GM18867 (cell line): Measurements from ENCODE around the gene TMEM108.

Source experiments
- ATAC-seq: cut with Tn5 transposase; IDR thresholded peaks from one replicate; pipeline ENCODE4 v1.9.1; 2021; ENCODE audit warnings: mild to moderate bottlenecking, moderate library complexity; ENCODE audit not compliant: unreplicated experiment

The TMEM108 gene

DNA sequence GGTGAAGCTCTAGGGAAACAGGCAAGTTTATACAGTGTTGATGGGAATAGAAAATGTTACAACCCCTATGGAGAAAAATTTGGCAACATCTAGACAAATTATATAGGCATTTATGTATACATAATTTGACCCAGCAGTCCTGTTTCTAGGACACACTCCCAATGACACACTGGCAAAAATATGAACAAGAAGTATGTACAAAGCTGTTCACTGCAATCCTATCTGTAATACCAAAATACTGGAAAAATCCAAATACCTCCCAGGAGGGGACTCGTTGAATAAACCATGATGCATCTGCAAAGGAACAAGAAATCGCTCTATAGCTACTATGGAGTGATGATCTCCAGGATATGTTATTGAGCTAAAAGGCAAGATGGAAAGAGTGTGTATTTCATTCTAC, 370.2 kb downstream of the TMEM108 start:
- ATAC-seq, result no peak

DNA sequence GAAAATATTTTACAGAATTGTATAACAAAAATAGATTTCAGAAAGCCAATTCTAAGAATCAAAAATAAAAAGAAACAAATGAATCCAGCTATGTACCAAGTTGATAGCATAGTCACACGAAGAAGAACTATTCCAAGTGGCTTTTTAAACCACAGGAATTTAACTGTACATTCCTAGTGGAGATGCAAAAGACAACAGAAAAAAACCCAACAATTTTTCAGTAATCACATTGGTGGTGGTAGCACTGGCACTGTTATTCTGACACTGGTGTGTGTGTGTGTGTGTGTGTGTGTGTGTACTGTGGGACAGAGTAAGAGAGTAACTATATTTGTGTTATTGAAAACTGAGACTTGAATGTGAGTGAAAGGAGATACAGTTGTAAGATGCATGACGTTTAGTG, 370.8 kb downstream of the TMEM108 start:
- ATAC-seq, result no peak

DNA sequence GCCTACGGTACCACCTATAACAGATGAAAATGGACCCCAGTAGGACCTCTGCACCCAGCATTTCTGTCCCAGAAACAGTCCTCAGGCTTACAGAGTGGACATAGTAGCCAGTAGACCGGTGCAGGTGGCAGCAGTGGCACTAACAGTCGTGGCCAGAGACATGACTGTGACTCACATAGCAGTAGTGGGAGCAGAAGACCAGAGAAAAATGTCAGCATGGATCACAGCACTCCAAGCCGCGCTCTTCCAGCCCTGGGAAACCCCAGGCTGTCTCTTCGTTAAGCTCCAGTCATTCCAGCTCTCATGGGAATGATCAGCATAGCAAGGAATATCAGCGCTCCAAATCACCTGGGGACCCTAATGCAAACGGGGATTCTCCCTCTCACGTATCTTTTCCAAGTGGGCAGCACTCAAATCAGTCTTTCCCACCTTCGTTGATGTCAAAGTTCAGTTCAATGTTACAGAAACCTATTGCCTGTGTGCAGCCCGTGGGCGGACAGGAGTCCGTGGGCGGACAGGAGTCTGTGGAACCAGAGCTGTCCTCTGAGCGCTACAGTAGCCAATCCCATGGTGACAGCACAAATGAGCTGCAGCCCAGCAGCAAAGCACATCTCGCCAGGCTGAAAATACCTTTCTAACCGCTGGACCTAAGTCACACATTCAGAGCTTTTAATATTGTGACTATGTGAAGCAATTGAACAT, 372.2 kb downstream of the TMEM108 start:
- ATAC-seq, result no peak

DNA sequence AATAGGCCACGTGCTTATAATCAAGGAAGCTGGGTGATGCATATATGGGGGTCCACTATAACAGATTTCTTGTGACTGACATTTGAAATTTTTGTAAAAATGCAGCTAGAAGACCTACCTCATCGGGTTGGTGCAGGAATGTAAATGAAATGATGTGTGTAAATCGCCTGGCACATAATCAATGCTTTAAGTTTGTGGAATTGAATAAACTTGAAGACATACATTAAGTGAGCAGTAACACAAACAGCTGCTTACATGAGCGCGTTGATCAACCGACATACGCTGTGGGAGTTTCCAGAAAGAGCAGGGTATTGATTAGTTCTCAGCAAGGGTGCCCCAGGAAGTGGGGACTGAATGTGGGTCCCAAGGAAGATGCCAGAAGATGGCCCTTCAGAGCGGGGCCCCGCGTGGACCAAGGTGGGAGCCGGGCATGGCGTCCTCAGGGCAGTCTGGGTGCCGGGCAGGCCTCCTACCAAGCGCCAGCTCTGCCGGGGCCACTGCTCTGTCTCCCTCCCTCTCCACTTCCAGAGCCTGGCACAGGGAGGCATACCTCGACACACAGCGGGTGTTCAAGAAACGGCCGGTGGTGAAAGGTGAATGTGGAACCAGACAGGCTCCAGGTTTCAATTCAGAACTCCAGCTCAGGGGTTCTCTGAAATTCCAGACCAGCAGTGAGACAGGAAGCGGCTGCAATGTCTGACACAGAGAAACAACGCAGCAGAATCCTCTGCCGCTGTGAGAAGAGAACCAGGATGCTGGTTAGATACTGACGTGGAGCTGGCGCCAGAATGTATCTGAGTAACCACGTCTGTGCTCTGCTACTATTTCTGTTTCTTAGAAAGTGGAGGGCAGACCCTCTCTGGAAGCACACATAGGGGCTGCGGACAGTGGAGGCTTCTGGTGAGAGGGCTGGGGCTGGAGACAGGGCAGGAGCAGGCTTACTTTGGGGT, 374.3 kb downstream of the TMEM108 start:
- ATAC-seq, result no peak

DNA sequence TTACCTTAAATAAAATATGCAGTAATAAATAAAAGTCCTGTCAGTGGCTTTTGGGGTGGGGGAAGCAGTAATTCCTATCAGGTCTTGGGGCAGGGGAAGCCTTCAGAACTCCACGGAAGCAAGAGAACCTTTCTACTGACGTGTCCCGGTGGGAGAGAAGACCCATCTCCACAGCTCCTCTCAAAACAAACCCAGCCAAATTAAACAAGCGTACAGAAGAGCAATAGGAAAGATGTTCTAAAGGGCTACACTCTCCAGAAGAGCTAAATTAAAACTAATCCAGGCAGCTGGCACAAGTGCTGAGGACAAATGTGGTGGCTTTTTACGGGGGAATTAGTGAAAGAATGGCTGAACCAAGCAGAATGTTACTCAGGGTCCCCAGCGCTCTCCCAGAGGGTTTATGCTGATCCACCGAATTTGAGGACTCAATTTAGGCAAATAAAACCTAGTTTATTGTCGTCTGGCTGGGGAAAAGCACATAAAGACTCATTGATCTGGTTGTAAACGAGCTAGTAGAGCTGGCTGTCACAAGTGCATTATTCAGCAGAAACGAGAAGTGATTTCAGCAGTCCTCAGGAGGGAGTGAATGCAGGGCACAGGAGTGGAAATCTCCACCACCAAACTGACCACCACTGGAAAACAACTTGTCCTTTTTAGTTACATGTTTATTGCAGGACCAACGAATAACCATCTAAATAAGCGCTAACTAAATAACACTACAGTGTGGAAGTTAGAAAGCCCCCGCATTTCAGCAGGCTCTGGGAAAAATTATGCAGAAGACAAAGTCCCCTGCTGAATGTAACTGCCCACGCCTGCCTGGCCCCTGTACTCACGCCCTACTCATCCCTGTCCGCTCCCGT, 375.2 kb downstream of the TMEM108 start:
- no peak for ATAC-seq

DNA sequence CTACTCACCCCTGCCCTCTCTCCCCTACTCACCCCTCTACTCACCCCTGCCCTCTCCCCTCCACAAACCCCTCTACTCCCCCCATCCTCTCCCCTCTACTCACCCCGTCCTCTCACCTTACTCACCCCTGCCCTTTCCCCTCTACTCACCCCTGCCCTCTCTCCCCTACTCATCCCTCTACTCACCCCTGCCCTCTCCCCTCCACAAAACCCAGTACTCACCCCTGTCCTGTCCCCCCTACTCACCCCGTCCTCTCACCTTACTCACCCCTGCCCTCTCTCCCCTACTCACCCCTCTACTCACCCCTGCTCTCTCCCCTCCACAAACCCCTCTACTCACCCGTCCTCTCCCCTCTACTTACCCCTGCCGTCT, 375.8 kb downstream of the TMEM108 start:
- no peak for ATAC-seq

DNA sequence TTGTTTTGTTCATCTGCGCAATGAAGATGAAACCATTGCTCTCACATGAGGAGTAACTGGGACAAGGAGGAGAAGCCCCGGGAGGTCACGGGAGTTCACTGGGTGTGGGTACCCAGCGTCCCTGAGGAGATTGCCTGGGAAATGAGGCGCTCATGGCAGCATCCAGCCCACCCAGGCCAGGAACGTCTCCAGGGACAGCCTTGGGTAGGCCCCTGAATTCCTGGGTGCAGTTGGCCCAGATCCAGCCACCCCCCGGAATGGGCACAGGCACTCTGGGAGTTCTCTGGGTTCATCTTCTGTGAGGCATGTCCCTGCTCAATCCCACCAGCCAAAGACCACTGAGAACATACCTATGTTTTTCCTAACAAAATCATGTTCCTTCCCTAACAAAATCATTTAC, 380.2 kb downstream of the TMEM108 start:
- ATAC-seq, result no peak

DNA sequence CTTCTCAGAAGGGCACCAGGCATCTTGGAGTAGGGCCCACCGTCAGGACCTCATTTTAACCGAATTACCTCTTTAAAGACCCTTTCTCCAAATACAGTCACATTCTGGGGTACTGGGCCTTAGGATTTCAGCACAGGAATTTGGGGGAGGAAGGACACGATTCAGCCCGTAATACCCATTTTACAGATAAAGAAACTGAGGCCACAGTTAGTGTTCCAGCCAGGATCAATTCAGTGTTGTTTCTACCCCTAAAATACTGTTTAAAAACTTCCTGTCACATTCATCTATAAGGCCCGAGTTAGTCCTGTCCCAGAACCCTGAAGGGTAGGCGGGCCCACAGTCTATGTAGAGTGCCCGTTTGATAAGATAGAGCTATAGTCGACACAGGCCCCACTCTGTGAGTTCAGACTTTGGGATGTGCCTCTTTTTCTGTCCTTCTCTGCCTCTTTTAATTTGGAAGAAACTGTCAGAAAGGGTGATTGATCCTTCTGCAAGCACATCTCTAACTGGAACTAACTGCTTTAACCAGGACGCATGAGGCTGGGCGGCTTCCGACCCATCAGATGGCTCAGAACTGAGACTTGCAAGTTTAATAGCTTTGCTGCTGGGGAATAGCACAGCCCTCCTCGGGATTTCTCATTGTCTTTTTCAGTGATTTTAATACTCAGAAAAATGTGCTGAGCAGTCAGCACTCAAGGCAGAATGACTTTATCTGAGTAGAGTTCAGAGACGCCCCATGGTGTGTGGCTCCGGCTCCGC, 381.1 kb downstream of the TMEM108 start:
- no peak for ATAC-seq

DNA sequence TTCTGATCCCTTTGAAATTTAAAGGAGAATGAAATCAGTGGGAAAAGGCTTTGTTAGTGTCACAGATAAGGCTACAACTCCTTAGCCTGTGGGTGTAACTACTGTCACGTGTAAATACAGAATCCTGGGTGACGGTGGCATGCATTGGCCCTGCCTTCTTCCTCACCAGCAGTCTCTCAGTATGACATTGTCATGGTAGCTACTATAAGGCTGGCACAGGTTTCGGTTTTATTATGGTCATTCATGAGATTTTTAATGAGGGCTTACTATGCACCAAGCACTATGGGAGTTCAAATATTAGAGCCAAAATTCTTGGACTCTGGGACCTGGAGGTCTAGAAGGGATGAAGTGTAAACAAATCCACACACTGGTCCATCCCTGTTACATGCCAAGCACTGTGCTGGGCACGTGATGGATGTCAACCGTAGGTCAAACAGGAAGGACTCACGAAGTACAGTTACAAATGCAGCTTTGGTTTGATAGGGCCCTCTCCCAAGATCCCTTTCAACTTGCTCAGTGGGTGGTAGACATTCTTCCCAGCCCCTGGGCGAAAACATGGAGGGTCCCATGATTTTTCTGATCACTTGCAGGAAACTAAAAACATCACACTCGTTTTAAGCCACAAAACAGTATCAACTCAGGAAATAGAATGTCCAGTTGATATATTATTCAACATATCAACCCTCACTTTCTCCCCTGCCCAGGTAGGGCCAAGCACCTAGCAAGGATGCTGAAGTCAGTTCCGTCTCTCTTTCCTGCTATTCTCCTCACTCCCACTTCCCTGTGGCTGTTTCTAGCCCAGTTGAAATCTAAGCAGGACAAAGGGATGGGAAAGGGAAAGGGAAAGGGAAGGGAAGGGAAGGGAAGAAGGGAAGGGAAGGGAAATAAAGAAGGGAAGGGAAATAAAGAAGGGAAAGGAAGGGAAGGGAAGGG, 387.0 kb downstream of the TMEM108 start:
- ATAC-seq, result peak; percentile 75

DNA sequence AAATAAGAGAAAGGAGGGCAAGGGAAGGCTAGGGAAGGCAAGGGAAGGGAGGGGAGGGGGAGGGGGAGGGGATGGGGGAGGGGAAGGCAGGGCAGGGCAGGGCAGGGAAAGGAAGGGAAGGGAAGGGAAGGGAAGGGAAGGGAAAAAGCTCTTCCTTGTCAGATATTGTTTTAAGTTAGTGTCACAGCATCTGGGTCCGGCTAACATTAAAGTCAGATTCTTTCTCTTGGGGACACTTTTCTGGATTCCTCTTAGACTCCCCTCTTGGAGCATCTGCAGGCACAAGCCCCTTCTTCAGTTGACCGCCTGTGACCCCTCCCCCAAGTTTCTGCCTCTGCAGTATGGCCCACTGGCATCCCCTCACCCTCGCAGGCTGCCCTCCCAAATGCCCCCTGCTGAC, 387.7 kb downstream of the TMEM108 start:
- no peak for ATAC-seq

DNA sequence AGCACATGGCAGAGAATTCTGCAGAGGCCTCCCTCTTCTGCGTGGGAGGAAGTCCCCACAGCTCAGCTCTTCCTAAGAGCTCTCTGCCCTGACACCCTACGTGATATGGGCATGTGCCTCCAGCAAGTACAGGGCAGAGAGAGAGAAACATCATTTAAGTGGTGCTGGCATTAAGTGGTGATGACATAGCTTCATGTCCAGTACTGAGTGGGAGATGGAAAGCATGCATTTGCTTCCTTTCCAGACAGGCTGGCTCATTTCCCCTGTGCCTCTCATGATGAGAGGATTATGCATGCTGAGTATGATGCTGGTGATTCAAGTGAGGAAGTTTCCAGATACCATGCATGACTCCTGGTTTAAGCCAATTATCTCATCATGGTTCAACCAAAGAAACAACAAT, 388.5 kb downstream of the TMEM108 start:
- ATAC-seq, result no peak

DNA sequence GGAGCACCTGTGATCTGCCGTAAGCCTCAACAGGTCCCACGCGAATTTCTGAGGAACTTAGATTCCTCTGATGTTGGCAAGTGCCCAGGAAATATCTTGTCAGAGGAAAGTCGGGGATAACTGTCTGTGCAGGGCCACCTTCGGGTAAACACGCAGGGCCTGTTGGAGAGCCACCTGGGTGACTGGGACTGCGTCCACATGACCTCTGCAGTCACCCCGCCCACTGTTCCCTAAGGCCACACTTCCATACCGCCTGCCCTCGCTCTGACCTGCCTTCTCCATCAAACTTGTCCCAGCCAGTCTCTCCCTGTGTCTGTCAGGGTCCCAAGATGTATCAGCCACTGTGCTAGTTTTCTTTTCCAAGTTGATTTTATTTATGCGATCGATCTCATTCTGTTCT, 390.4 kb downstream of the TMEM108 start:
- ATAC-seq, result no peak

DNA sequence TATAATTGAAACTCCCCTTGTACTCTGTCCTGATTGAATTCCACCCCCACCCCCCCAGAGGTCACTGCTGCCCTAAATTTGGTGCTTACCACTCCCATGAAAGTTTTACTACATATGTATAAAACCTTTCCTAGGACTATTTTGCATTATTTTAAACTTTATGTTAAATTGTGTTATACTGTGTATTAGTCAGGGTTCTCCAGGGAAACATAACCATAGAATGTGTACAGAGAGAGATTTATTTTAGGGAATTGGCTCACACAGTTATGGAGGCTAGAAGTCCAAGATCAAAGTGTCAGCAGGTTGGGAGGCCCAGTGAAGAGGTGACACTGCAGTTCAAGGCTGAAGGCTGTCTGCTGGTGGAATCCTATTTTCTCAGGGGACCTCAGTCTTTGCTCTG, 390.9 kb downstream of the TMEM108 start:
- no peak for ATAC-seq

DNA sequence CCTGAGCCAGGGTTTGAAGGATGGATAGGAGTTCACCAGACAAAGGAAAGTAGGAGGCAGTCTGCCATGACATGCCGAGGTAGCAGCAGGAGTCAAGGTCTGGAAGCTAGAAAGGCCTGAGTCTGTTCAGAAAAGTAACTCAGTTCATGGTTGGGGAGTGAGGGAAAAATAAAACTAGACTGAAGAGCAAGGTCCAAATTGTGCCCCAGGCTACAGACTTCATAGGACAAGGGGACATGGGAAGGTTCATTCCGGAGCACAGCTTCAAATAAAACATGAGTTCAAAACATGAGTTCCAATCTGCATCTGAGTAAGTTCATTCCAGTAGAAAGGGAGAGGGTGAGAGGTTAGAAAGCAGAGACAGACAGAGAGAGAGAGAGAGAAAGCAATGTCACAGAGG, 401.4 kb downstream of the TMEM108 start:
- no peak for ATAC-seq

DNA sequence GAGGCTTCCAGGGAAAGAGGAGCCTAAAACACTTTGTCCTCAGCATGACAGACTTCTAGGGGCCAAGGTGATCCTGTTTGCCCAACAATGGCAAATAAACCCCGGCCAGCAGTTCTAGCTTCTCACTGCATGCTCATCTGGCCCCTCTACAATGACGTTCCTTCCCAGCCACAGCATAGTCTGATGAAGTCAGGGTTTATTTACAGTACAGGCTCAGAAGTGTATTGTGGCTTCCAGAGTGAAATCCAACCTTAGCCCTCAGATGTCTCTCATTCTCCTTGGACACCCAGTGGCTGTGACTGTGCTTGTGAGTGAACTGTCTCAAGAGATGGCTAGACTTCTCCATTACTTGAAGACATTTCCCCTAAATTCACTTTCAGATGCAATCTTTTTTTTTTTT, 402.5 kb downstream of the TMEM108 start:
- ATAC-seq, result no peak

DNA sequence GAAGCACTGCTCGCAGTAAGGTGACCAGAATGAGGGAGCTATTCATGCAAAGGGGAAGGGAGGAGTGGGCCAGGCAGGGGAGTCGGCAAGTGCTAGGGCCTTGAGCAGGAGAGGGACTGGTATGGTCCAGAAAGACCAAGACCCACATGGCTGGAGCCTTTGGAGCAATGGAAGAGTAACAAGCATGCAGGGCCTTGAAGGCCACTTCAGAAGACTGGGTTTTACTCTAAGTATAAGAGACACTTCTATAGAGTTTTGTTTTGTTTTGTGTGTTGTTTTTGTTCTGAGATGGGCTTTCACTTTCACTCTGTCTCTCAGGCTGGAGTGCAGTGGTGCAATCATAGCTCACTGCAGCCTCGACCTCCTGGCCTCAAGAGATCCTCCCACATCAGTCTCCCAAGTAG, 403.7 kb downstream of the TMEM108 start:
- peak; percentile 84 for ATAC-seq

DNA sequence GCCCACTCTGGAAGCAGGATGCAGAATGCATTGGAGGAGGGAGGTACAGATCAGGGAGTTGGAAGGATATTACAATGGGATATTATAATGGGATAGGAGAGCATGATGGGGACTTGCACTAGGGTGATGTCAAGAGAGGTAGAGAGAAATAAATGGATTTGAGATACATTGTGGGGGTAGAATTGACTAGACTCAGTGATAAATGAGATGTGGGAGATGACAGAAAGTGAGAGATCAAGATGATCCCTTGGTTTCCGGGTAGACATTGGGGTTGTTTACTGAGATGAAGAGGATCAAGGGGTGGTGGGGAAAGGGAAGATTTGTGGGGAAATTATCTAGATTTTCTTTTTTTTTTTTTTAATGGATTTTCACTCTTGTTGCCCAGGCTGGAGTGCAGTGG, 404.3 kb downstream of the TMEM108 start:
- no peak for ATAC-seq

DNA sequence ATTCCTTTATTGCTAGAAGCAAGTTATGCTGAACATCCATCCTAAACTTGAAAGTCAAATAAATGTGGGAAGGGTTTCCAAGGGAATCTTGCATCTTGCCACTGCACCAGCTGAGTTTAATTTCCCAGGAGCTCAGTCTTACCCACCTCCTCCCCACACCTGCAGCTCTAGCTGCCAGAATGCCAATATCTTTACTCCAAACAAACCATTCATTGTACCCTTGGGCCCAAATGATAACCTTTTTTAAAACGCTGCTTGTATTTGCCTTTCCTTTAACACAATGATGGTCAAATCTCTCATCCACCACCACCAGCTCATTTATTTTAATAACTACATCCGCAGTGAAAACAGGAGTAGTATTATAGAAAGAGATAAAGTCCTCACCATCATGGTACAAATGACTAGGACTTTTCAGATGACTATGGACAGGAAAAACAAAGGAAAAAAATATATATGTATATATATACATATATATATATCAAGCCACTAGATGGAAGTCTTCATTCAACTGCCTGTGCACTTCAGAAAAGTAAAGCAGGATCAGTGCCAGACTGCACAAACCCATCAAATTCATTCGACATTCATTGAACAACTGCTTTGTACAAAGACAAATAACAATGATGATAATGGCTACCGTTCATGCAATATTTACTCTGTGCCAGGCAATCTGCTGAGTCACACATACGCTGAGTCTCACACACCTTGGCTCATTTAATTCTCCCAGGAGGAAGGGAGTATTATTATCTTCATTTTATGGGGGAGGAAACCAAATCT, 405.6 kb downstream of the TMEM108 start:
- no peak for ATAC-seq

DNA sequence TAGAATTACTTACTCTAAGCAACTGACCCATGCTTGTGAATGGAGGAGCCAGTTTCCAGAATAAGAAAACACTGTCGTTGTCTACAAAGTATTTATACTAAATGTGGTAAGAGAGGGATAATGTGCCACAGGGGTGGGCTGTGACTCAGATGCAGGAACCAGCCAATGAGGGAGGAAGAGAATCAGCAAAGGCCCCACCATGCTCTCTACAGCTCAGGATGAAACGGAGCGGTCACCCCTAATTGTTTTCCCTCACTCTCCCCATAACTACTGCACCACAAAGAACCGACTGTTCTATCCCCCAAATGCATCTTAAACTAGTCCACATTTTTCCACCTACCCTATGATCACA, 406.2 kb downstream of the TMEM108 start:
- ATAC-seq, result no peak
